ENCODE results near the gene CCND2. TPM values are rescaled to one million over a fixed set of nuclear protein-coding genes. Genes with fewer than 3 reads are reported as not detected.

CCND2 gene
- total and polyA plus RNA-seq, 4 donors: 0.50 to 16.5 (median 3.0) TPM

GRCh38 chr12:4240161-4240783 is 33.3 kb upstream of the CCND2 start:
- WGBS: 78% methylated on average over 5 of the region's 5 CpGs
- no peak for TF ChIP-seq HNF4A (conservative IDR thresholded peaks at IDR 0.05)
- no peak for TF ChIP-seq NR2F2 (IDR thresholded peaks at IDR 0.05)
- TF ChIP-seq, protein P1, sequence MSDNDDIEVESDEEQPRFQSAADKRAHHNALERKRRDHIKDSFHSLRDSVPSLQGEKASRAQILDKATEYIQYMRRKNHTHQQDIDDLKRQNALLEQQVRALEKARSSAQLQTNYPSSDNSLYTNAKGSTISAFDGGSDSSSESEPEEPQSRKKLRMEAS (IDR thresholded peaks at IDR 0.05): no peak
- TF ChIP-seq RXRA (IDR thresholded peaks at IDR 0.05): no peak
- TF ChIP-seq ZBTB33 (IDR thresholded peaks at IDR 0.05): no peak
- TF ChIP-seq FOXA1 (IDR thresholded peaks at IDR 0.05): no peak
- TF ChIP-seq, protein P2, sequence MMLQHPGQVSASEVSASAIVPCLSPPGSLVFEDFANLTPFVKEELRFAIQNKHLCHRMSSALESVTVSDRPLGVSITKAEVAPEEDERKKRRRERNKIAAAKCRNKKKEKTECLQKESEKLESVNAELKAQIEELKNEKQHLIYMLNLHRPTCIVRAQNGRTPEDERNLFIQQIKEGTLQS (IDR thresholded peaks at IDR 0.05): no peak
- TF ChIP-seq FOXA2 (IDR thresholded peaks at IDR 0.05): no peak
- no peak for TF ChIP-seq HNF4G (IDR thresholded peaks at IDR 0.05)
- TF ChIP-seq RAD21 (IDR thresholded peaks at IDR 0.05): no peak
- TF ChIP-seq GABPA (IDR thresholded peaks at IDR 0.05 in 1 of 2, conservative IDR thresholded peaks at IDR 0.05 in 1 of 2): no peak
- no peaks in the 10 kb centered on the region for H3K4me1 ChIP-seq (ENCODE audit: control insufficient read depth in 4 of 4, insufficient read depth in 4 of 4, low read length in 3 of 4)

DNA sequence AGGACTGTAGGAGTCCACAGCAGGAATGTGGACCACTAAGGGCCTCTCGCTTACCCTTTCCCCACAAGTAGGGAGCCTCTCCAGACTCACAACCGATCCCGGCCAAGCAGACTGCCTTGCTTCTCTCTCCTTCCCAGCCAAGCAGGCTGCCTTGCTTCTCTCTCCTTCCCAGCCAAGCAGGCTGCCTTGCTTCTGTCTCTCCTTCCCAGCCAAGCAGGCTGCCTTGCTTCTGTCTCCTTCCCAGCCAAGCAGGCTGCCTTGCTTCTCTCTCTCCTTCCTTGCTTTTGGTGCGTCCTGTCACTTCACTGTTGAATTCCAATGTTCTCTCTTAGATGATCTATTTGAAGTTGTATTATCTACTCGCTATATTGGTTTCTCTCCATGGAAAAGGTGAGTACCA is 32.6 kb upstream of the CCND2 start:
- H3K9me3 ChIP-seq (ENCODE audit: control insufficient read depth in 4 of 4, low read length in 3 of 4): peaks cover 0 to 4% (median 0%) of the 10 kb centered on the region in 4 donors
- DNase-seq (ENCODE audit: low spot score): no peak
- H3K4me3 ChIP-seq (ENCODE audit: low read depth in 1 of 3, low read length in 3 of 3): no peak overlapping the region
- H3K27ac ChIP-seq (ENCODE audit: low read depth in 1 of 2, low read length in 2 of 2): no peak overlapping the region
- H3K9ac ChIP-seq (ENCODE audit: low read depth in 1 of 2, low read length in 2 of 2): no peak overlapping the region
- no peaks in the 10 kb centered on the region for H3K36me3 ChIP-seq (ENCODE audit: control insufficient read depth in 4 of 4, insufficient read depth in 3 of 4, low read depth in 1 of 4, low read length in 3 of 4)
- TF ChIP-seq FOXA2 (IDR thresholded peaks at IDR 0.05) (no peak), GABPA (IDR thresholded peaks at IDR 0.05 in 1 of 2, conservative IDR thresholded peaks at IDR 0.05 in 1 of 2) (no peak), RXRA (IDR thresholded peaks at IDR 0.05) (no peak), TAF1 (conservative IDR thresholded peaks at IDR 0.05) (no peak)
- TF ChIP-seq, protein P3, sequence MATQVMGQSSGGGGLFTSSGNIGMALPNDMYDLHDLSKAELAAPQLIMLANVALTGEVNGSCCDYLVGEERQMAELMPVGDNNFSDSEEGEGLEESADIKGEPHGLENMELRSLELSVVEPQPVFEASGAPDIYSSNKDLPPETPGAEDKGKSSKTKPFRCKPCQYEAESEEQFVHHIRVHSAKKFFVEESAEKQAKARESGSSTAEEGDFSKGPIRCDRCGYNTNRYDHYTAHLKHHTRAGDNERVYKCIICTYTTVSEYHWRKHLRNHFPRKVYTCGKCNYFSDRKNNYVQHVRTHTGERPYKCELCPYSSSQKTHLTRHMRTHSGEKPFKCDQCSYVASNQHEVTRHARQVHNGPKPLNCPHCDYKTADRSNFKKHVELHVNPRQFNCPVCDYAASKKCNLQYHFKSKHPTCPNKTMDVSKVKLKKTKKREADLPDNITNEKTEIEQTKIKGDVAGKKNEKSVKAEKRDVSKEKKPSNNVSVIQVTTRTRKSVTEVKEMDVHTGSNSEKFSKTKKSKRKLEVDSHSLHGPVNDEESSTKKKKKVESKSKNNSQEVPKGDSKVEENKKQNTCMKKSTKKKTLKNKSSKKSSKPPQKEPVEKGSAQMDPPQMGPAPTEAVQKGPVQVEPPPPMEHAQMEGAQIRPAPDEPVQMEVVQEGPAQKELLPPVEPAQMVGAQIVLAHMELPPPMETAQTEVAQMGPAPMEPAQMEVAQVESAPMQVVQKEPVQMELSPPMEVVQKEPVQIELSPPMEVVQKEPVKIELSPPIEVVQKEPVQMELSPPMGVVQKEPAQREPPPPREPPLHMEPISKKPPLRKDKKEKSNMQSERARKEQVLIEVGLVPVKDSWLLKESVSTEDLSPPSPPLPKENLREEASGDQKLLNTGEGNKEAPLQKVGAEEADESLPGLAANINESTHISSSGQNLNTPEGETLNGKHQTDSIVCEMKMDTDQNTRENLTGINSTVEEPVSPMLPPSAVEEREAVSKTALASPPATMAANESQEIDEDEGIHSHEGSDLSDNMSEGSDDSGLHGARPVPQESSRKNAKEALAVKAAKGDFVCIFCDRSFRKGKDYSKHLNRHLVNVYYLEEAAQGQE (IDR thresholded peaks at IDR 0.05): no peak
- TF ChIP-seq, protein P1 (IDR thresholded peaks at IDR 0.05): no peak
- peaks cover 0 to 13% (median 1%) of the 10 kb centered on the region in 4 donors for H3K27me3 ChIP-seq (ENCODE audit: control insufficient read depth in 4 of 4, insufficient read depth in 4 of 4, low read length in 3 of 4)
- 77% methylated on average over 5 of the region's 5 CpGs for WGBS
- no peaks in the 10 kb centered on the region for H3K4me1 ChIP-seq (ENCODE audit: control insufficient read depth in 4 of 4, insufficient read depth in 4 of 4, low read length in 3 of 4)

More at GRCh38 chr12:4240161-4240783, 33.3 kb upstream of the CCND2 start:
- H3K27ac ChIP-seq (ENCODE audit: low read depth in 1 of 2, low read length in 2 of 2): no peak overlapping the region
- H3K36me3 ChIP-seq (ENCODE audit: control insufficient read depth in 4 of 4, insufficient read depth in 3 of 4, low read depth in 1 of 4, low read length in 3 of 4): no peaks in the 10 kb centered on the region
- no peak overlapping the region for H3K4me3 ChIP-seq (ENCODE audit: low read depth in 1 of 3, low read length in 3 of 3)
- peaks cover 0 to 5% (median 0%) of the 10 kb centered on the region in 4 donors for H3K9me3 ChIP-seq (ENCODE audit: control insufficient read depth in 4 of 4, low read length in 3 of 4)
- no peak overlapping the region for H3K9ac ChIP-seq (ENCODE audit: low read depth in 1 of 2, low read length in 2 of 2)
- no peak for DNase-seq (ENCODE audit: low spot score)
- H3K27me3 ChIP-seq (ENCODE audit: control insufficient read depth in 4 of 4, insufficient read depth in 4 of 4, low read length in 3 of 4): peaks cover 0 to 13% (median 1%) of the 10 kb centered on the region in 4 donors
